Ureter (tissue), 1 donor: Measurements from ENCODE around the gene KANSL1L. TPM values are rescaled to one million over a fixed set of nuclear protein-coding genes. Genes with fewer than 3 reads are reported as not detected.
A peak's percentile ranks its signal among the peaks of the same experiment; 100 is the strongest.
"Not testable (repeated sequence)": the region's sequence is repeated elsewhere in the genome, so short reads cannot be mapped to it uniquely, and the experiment has no call there.

ENCODE experiments used
- DNase-seq: peaks from one replicate; pipeline ENCODE4 v3.0.0-alpha.2; 2020; ENCODE audit warnings: low spot score
- total RNA-seq: library from RNA; stranded (reverse); gene quantifications from one replicate; pipeline ENCODE4 v1.2.4, GENCODE V29; 2023
- donor health status: DM: yes; HTN: yes; CAD: no.

KANSL1L gene
- 44.1 TPM for total RNA-seq

GRCh38 chr2:210171309-210172218 lies at the start of gene KANSL1L:
Gene KANSL1L, minus strand, starts transcription at chr2:210171409. Its CDS starts 16,827 bp downstream, at chr2:210154582.
- peak; percentile 99 for DNase-seq

GRCh38 chr2:210215120-210215519 lies 43.9 kb upstream of the KANSL1L start:
- DNase-seq = no peak

- no peak for DNase-seq
Observed at GRCh38 chr2:210210185-210210584, 39.0 kb upstream of the KANSL1L start.

GRCh38 chr2:210207929-210208328 lies 36.7 kb upstream of the KANSL1L start:
- no peak for DNase-seq

GRCh38 chr2:210203558-210203957 lies 32.3 kb upstream of the KANSL1L start:
- DNase-seq = no peak

GRCh38 chr2:210203147-210203546 lies 31.9 kb upstream of the KANSL1L start:
- no peak for DNase-seq

- no peak for DNase-seq
Observed at GRCh38 chr2:210199854-210200253, 28.6 kb upstream of the KANSL1L start.

- no peak for DNase-seq
Observed at GRCh38 chr2:210199186-210199765, 28.1 kb upstream of the KANSL1L start.

GRCh38 chr2:210198326-210198725 lies 27.1 kb upstream of the KANSL1L start:
- no peak for DNase-seq

- no peak for DNase-seq
Observed at GRCh38 chr2:210197720-210198119, 26.5 kb upstream of the KANSL1L start.

GRCh38 chr2:210195101-210195852 lies 24.1 kb upstream of the KANSL1L start:
- DNase-seq = no peak

GRCh38 chr2:210190345-210190744 lies 19.1 kb upstream of the KANSL1L start:
- no peak for DNase-seq

GRCh38 chr2:210189452-210190138 lies 18.4 kb upstream of the KANSL1L start:
- no peak for DNase-seq

- no peak for DNase-seq
Observed at GRCh38 chr2:210188755-210189154, 17.5 kb upstream of the KANSL1L start.

GRCh38 chr2:210188190-210188589 lies 17.0 kb upstream of the KANSL1L start:
- no peak for DNase-seq

GRCh38 chr2:210183936-210184335 lies 12.7 kb upstream of the KANSL1L start:
- not testable (repeated sequence) for DNase-seq

GRCh38 chr2:210181606-210182088 lies 10.4 kb upstream of the KANSL1L start:
- not testable (repeated sequence) for DNase-seq

- not testable (repeated sequence) for DNase-seq
Observed at GRCh38 chr2:210181033-210181605, 9.9 kb upstream of the KANSL1L start.

- DNase-seq = no peak
Observed at GRCh38 chr2:210180477-210180876, 9.3 kb upstream of the KANSL1L start.

GRCh38 chr2:210179351-210179990 lies 8.3 kb upstream of the KANSL1L start:
- DNase-seq = no peak

GRCh38 chr2:210177769-210178168 lies 6.6 kb upstream of the KANSL1L start:
- DNase-seq = no peak
